Measurements from ENCODE around the gene EHBP1.
"Not testable (repeated sequence)": the region's sequence is repeated elsewhere in the genome, so short reads cannot be mapped to it uniquely, and the experiment has no call there.

The EHBP1 gene

DNA sequence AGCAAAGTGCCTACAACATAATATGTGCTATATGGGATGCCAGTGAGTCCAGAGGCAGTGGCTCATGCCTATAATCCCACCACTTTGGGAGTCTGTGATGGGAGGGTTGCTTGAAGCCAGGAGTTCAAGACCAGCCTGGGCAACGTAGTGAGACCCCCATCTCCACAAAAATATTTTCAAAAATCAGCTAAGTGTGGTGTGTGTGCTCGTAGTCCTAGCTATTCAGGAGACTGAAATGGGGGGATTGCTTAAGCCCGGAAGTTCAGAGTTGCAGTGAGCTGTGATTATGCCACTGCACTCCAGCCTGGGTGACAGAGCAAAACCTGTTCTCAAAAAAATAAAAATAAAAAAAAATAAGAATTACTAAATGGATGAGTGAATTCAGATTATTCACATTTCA lies 368.5 kb downstream of the EHBP1 start:
- no peaks in the 10 kb centered on the region for H3K4me1 ChIP-seq (ENCODE audit: control insufficient read depth, insufficient read depth, low read length)

DNA sequence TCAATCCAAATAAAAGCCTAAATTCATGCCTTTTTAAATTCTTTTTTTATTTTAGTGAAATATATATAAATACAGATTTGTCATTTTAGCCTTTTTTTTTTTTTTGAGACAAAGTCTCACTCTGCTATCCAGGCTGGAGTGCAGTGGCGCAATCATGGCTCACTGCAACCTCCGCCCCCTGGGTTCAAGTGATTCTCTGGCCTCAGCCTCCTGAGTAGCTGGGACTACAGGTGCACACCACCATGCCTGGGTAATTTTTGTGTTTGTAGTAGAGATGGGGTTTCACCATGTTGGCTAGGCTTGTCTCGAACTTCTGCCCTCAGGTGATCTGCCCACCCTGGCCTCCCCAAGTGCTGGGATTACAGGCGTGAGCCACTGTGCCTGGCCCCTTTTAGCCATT lies 368.9 kb downstream of the EHBP1 start:
- not testable (repeated sequence) for H3K9ac ChIP-seq (ENCODE audit: low read depth, low read length); H3K9me3 ChIP-seq (ENCODE audit: control insufficient read depth, insufficient read depth, low read length); H3K4me1 ChIP-seq (ENCODE audit: control insufficient read depth, insufficient read depth, low read length); H3K27me3 ChIP-seq (ENCODE audit: control insufficient read depth, insufficient read depth, low read length); H3K4me3 ChIP-seq (ENCODE audit: low read depth, low read length); H3K36me3 ChIP-seq (ENCODE audit: control insufficient read depth, insufficient read depth, low read length); H3K27ac ChIP-seq (ENCODE audit: low read depth, low read length)

More for the DNA sequence above, 368.5 kb downstream of the EHBP1 start:
- Histone ChIP-seq H3K27me3 (ENCODE audit: control insufficient read depth, insufficient read depth, low read length) (no peaks in the 10 kb centered on the region), H3K9ac (ENCODE audit: low read depth, low read length) (no peak overlapping the region), H3K4me3 (ENCODE audit: low read depth, low read length) (no peak overlapping the region), H3K9me3 (ENCODE audit: control insufficient read depth, insufficient read depth, low read length) (no peaks in the 10 kb centered on the region), H3K27ac (ENCODE audit: low read depth, low read length) (no peak overlapping the region), H3K36me3 (ENCODE audit: control insufficient read depth, insufficient read depth, low read length) (no peaks in the 10 kb centered on the region)

DNA sequence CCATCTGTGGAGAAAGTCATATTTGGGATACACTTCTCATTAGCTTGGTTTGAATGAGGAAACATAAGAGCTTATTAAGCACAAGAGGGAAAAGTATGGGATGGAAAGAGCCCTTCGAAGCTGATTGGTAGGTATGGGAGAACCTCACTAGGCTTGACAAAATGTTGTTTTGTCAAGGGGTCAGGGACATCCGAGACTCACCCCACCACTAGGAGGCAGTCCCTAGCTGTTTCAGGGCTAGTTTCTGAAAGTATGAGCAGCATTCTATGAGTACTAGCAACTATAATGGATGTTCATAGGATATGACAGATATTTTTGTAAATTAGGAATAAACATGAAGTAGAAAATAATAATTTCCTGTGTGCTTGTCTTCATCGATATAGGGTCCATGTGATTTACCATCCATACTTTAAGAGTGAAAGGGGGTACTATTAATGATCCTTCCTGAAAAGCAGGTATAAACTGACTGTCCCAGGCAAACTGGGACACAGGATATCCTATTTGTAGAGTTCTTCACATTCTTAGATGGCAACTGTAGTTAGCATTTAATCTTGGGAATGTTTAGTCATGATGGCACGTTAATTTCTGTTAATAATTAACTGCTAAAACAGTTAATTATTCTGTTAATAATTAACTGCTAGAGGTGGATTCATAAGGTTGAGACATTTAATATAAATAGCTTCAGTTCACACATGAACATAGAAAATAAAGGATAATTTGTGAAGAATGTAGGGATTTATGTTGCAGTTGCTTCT lies 373.5 kb downstream of the EHBP1 start:
- no peak overlapping the region for H3K27ac ChIP-seq (ENCODE audit: low read depth, low read length)
- H3K9me3 ChIP-seq (ENCODE audit: control insufficient read depth, insufficient read depth, low read length) = no peaks in the 10 kb centered on the region
- peaks cover 4% of the 10 kb centered on the region; the same call in 1 of the 2 replicates for H3K4me1 ChIP-seq (ENCODE audit: control insufficient read depth, insufficient read depth, low read length)
- H3K27me3 ChIP-seq (ENCODE audit: control insufficient read depth, insufficient read depth, low read length) = no peaks in the 10 kb centered on the region
- H3K36me3 ChIP-seq (ENCODE audit: control insufficient read depth, insufficient read depth, low read length) = no peaks in the 10 kb centered on the region
- no peak overlapping the region for H3K4me3 ChIP-seq (ENCODE audit: low read depth, low read length)
- no peak overlapping the region for H3K9ac ChIP-seq (ENCODE audit: low read depth, low read length)

DNA sequence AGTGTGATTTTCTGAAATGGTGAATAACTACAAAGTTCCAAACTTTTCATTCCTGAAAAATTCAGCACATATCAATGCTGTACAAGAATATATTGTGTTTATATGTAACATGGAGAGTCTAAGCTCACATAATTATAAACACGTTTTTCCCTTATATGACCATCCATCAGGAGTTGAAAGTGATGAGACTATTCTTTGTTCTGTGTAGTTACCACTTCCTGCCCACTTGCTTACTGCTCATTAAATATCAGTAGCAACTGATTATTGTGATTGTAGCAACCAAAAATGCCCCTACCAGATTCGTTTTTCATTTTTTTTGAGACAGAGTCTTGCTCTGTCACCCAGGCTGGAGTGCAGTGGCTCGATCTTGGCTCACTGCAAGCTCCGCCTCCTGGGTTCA lies 375.9 kb downstream of the EHBP1 start:
- Histone ChIP-seq H3K4me3 (ENCODE audit: low read depth, low read length) (no peak overlapping the region), H3K27ac (ENCODE audit: low read depth, low read length) (no peak overlapping the region), H3K4me1 (ENCODE audit: control insufficient read depth, insufficient read depth, low read length) (peaks cover 4% of the 10 kb centered on the region; the same call in 1 of the 2 replicates), H3K36me3 (ENCODE audit: control insufficient read depth, insufficient read depth, low read length) (no peaks in the 10 kb centered on the region), H3K9me3 (ENCODE audit: control insufficient read depth, insufficient read depth, low read length) (no peaks in the 10 kb centered on the region), H3K9ac (ENCODE audit: low read depth, low read length) (no peak overlapping the region), H3K27me3 (ENCODE audit: control insufficient read depth, insufficient read depth, low read length) (no peaks in the 10 kb centered on the region)

DNA sequence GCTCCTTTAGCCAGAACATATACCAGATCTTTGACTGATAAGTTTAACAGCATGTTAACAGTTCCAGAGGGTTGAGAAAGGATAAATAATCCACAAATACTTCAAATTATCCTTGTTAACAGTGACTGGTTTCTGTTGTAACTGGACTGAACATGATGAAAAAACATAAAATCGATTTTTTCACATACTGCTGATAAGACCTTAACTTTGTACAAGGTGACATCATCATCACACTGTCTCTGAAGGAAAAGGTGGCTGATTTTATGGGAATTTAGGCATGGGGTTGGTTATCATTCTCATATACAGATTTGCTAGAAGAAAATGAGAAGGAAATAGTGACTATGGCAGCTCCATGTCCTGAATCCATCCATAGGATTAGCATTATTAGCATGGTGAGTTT lies 381.2 kb downstream of the EHBP1 start:
- no peak overlapping the region for H3K27ac ChIP-seq (ENCODE audit: low read depth, low read length)
- no peaks in the 10 kb centered on the region for H3K9me3 ChIP-seq (ENCODE audit: control insufficient read depth, insufficient read depth, low read length)
- H3K27me3 ChIP-seq (ENCODE audit: control insufficient read depth, insufficient read depth, low read length) = no peaks in the 10 kb centered on the region
- H3K9ac ChIP-seq (ENCODE audit: low read depth, low read length) = no peak overlapping the region
- H3K4me3 ChIP-seq (ENCODE audit: low read depth, low read length) = no peak overlapping the region
- H3K36me3 ChIP-seq (ENCODE audit: control insufficient read depth, insufficient read depth, low read length) = no peaks in the 10 kb centered on the region
- no peaks in the 10 kb centered on the region for H3K4me1 ChIP-seq (ENCODE audit: control insufficient read depth, insufficient read depth, low read length)

DNA sequence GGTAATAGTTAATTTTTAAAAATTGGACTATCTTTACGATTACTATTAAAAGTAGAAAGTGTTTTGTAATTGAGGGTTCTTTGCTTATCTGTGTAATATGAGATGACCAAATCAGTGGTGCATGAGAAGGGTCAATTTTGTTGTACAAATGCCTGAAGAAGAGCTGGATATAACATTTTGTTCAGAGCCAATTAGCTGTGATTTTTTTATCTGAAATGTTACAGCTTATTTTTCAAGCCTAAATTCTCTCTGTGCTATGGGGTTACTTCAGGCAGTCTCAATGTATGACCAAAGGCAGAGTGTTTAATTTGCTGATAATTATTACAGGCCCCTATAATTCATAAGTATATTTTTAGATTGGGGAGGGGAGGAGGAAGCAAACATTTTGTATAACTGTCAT lies 386.9 kb downstream of the EHBP1 start:
- H3K4me3 ChIP-seq (ENCODE audit: low read depth, low read length) = no peak overlapping the region
- H3K36me3 ChIP-seq (ENCODE audit: control insufficient read depth, insufficient read depth, low read length) = no peaks in the 10 kb centered on the region
- H3K9me3 ChIP-seq (ENCODE audit: control insufficient read depth, insufficient read depth, low read length) = no peaks in the 10 kb centered on the region
- H3K27me3 ChIP-seq (ENCODE audit: control insufficient read depth, insufficient read depth, low read length) = no peaks in the 10 kb centered on the region
- no peak overlapping the region for H3K9ac ChIP-seq (ENCODE audit: low read depth, low read length)
- H3K27ac ChIP-seq (ENCODE audit: low read depth, low read length) = no peak overlapping the region
- H3K4me1 ChIP-seq (ENCODE audit: control insufficient read depth, insufficient read depth, low read length) = no peaks in the 10 kb centered on the region

DNA sequence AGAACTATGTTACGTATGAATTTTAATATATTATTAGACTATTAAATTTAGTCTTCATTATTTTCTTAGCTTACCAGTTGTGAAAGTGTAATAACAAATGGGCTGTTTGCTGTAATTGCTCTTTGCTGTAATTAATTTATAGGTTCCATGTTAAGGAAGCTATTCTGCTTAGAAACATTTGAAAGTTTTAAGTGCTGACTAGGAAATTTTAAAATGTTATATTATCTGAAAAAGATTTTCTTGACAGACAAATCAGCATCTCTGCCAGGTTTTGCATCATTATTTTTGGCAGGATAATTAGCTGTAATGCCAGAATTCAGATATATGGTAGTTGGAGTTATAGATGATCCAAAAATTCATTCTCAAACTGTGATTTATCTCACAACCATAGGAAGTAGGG lies 387.3 kb downstream of the EHBP1 start:
- Histone ChIP-seq H3K36me3 (ENCODE audit: control insufficient read depth, insufficient read depth, low read length) (no peaks in the 10 kb centered on the region), H3K27me3 (ENCODE audit: control insufficient read depth, insufficient read depth, low read length) (no peaks in the 10 kb centered on the region), H3K4me1 (ENCODE audit: control insufficient read depth, insufficient read depth, low read length) (no peaks in the 10 kb centered on the region), H3K9ac (ENCODE audit: low read depth, low read length) (no peak overlapping the region), H3K9me3 (ENCODE audit: control insufficient read depth, insufficient read depth, low read length) (no peaks in the 10 kb centered on the region), H3K27ac (ENCODE audit: low read depth, low read length) (no peak overlapping the region), H3K4me3 (ENCODE audit: low read depth, low read length) (no peak overlapping the region)

DNA sequence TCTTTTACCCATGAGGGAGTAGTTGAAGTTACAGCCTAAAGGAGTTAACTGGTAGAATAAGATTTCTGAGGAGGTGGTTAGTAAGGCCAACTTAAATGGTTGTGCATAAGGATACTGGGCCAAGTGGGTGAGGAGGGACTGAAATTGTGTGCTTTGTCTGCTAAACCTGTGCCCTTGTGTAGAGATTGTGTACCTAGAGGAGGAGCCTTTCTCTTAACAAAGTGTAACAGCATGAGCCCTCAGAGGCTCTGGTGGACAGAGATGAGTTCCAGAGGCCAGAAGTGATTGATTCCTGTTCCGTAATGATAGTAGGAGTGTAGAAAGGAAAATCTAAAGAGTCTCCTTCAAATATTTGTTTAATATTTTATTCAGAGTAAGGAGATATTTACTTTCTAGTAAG lies 388.0 kb downstream of the EHBP1 start:
- no peaks in the 10 kb centered on the region for H3K27me3 ChIP-seq (ENCODE audit: control insufficient read depth, insufficient read depth, low read length)
- no peaks in the 10 kb centered on the region for H3K4me1 ChIP-seq (ENCODE audit: control insufficient read depth, insufficient read depth, low read length)
- no peak overlapping the region for H3K9ac ChIP-seq (ENCODE audit: low read depth, low read length)
- H3K36me3 ChIP-seq (ENCODE audit: control insufficient read depth, insufficient read depth, low read length) = no peaks in the 10 kb centered on the region
- H3K27ac ChIP-seq (ENCODE audit: low read depth, low read length) = no peak overlapping the region
- no peak overlapping the region for H3K4me3 ChIP-seq (ENCODE audit: low read depth, low read length)
- no peaks in the 10 kb centered on the region for H3K9me3 ChIP-seq (ENCODE audit: control insufficient read depth, insufficient read depth, low read length)
